NCI-H1092 treated with DMSO at 0.1 percent for 48 hours (cell line): ENCODE results near the gene ZNF614.
"Not testable (repeated sequence)": the region's sequence is repeated elsewhere in the genome, so short reads cannot be mapped to it uniquely, and the experiment has no call there.

ENCODE experiments used
- DNase-seq: peaks from one replicate; lab custom pipeline; 2025; lab: John Stamatoyannopoulos, UW

The ZNF614 gene

DNA sequence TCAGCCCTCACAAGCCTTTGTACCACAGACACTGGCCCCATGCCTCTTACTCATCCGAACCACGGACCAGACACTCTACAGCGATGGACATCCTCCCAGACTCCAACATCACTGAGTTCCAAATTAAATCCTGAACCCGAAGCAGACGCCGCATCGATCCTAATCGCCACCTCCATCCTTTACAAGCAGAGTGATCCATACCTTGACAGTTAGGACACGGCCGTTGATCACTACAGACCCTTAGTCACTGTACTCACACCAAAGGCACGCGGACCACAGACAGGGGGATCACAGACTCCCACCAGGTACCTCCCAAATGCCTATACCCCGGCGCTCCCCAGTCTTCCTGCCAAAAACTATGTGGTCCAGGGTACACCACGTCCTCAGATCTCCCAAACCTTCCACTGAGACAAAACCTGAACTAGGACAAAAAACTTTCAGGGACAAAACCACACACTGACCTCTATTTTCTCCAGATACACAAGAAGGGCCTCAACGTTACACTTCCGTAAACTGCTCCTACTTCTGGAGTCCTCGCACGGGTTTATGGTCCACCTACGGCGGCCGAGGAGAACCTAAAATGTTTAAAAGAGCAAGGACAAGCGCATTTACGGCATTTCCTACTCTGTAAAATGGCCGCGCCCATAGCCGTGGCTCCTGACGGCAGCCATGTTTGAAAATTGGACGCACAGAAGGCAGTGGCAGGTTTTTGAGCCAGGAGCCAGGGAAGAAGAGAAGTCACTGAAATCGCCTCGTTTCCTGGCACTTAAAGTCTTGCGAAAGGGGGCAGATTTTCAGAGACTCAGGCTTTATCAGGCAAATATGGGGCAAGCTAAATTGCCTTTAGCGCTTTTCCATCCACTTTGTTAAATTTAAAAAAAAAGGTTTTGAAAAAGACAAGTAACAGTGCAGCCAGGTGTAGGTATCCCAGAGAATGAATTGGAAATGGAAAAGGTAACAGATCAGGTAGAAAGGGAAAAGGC, 41.6 kb downstream of the ZNF614 start, which contains the start of gene ZNF350:
TSS of gene ZNF350 (minus strand) at position 532 of the 983 bp plus-strand sequence. CDS start 12,480 bp downstream, outside the sequence.
- DNase-seq: no peak

GRCh38 chr19:51983361-51983760, 44.8 kb downstream of the ZNF614 start:
- DNase-seq: no peak

- not testable (repeated sequence) for DNase-seq
Measured at GRCh38 chr19:51980926-51981325, 47.3 kb downstream of the ZNF614 start.

GRCh38 chr19:51980116-51980736, 48.0 kb downstream of the ZNF614 start:
- no peak for DNase-seq

GRCh38 chr19:51978882-51979281, 49.3 kb downstream of the ZNF614 start:
- DNase-seq: no peak

- DNase-seq: no peak
Measured at GRCh38 chr19:51977346-51977745, 50.8 kb downstream of the ZNF614 start.

GRCh38 chr19:51976852-51977251, 51.3 kb downstream of the ZNF614 start:
- DNase-seq: no peak

DNA sequence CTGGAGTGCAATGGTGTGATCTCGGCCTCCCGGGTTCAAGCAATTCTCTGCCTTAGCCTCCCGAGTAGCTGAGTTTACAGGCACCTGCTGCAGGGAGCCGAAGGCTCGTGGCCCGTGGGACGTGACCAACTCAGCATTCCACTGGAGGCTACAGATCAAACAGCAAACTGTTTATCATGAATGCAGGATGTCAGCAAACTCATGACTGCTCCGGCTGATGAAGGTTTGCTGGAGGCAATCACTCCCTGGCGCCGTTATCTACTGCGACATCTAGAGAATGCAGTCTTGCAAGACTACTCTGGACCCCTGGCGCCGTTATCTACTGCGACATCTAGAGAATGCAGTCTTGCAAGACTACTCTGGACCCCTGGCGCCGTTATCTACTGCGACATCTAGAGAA, 52.4 kb downstream of the ZNF614 start:
- not testable (repeated sequence) for DNase-seq

GRCh38 chr19:51971624-51972023, 56.6 kb downstream of the ZNF614 start:
- DNase-seq: no peak

DNA sequence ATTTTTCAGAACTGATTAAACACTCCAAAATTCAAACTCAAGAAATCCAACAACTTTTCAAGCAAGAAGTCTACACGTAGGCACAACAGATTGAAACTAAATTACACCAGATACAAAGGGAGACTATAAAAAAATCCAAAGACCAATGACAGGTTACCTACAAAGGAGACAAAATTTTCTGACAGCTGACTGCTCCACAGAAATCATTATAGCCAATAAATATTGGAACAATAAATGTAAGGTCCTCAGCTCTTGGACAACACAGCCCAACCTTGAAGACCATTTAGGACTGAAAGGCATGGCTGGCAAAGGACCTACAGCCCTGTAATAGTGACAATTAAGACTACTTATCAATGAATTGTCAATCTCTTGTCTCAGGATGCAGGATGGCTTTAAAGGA, 57.5 kb downstream of the ZNF614 start:
- no peak for DNase-seq

- DNase-seq: no peak
Measured at GRCh38 chr19:51965583-51965982, 62.6 kb downstream of the ZNF614 start.
